Hematopoietic multipotent progenitor cell (in vitro differentiated cells): ENCODE results near the gene BHMT2. TPM values are rescaled to one million over a fixed set of nuclear protein-coding genes. Genes with fewer than 3 reads are reported as not detected.

Experiments
- DNase-seq, 3 donors: peaks; one replicate each; pipeline ENCODE4 v3.0.0-alpha.2; 2011 to 2015; ENCODE audit warnings: low read depth in 2 of 3, low spot score in 2 of 3
- total RNA-seq: library from RNA; depleted of rRNA; stranded (reverse); fragments of >200 nt; gene quantifications from one replicate; pipeline ENCODE4 v1.2.3, GENCODE V29; 2012

Gene BHMT2
- total RNA-seq, 1 donor = 0.27 TPM

DNA sequence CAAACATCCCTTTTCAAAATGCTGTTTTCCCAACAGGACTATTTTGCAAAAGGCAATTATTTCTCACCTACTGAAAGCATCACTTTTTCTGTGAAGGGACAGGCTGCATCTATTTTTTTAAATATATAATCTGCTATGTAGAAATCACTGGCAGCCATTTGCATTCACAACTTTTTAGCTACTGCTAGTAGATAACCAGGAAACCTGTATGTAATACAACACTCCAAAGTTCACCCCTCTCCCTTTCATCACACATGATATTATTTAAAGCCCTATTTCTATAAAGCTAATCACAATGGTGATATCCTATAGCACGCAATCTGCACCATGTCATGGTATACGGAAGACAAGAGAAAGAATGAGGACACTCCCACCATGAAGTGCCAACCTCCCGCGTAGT lies 9.9 kb upstream of the BHMT2 start:
- no peak for DNase-seq

DNA sequence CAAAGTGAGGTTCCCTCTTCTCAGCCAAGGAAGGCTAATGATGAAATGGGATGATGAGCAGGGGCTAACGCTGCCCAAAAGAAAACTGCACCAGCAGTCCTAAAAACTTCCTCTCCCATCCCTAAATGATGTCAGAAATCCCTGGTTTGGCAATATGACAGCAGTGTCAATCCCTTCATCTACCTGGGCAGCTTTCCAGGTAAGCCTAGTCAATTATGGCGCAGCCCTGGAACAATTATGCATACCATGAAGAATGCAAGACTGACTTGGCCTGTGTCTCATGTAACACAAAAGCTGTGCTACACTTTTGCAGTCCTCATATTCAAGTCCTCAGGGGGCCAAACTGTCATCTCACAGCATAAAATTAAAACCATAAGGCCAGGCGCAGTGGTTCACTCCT lies 7.1 kb upstream of the BHMT2 start:
- DNase-seq = no peak

DNA sequence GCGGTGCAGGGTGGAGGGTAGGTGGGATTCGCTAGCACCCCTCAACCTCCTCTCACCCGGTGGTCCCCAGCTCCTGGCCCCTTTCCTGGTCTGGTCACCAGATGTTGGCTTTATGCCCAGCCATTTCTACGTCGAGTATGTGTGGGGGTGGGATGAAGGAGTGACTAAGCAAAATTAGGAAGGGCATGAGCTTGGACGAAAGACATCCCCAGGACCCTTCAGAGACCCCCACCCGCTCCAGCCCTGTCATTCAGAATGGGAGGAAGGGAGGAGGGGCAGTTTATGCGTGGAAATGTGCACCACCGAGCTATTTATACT lies 742 bp downstream of the BHMT2 start:
- DNase-seq = peak in 1 of 3 donors; percentile 22

- no peak for DNase-seq
Observed at GRCh38 chr5:79074641-79075040, 5.1 kb downstream of the BHMT2 start.

DNA sequence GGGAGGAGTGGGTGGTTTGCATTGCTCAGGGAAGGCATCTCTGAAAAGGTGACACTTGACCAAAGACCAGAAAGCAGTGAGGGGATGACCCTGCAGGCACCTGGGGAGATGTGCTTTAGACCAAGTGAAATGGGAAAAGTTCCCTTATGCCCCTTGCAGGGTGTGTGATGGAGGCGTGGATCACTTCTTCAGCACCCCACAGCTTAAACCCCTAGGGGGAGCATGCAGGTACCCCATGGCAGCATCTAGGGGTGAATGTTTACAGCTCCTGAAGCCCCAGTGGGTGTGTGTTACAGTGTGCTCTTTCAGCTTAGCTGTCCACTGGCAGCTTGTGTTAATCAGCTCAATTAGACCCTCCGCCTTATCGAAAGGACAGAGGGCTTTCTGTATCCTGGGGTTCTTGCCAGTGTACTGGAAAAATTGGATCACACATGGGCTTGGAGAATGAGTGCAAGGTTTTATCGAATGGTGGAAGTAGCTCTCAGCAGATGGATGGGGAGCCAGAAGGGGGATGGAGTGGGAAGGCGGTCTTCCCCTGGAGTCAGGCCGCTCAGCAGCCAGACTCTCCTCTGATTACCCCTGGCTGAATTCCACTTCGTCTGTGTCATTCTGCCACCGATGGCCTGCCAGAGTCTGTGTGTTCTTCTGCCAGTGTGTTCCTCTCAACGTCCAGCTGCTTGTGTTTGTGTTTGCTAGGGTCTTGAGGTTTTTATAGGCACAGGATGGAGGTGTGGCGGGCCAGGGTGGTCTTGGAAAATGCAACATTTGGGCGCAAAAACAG lies 6.3 kb downstream of the BHMT2 start:
- no peak for DNase-seq

GRCh38 chr5:79076819-79077218 lies 7.3 kb downstream of the BHMT2 start:
- DNase-seq = no peak

GRCh38 chr5:79077680-79078365 lies 8.3 kb downstream of the BHMT2 start:
- DNase-seq = no peak

GRCh38 chr5:79080804-79081203 lies 11.2 kb downstream of the BHMT2 start:
- no peak for DNase-seq

GRCh38 chr5:79081779-79082178 lies 12.2 kb downstream of the BHMT2 start:
- no peak for DNase-seq

GRCh38 chr5:79086116-79086515 lies 16.5 kb downstream of the BHMT2 start:
- DNase-seq = no peak

DNA sequence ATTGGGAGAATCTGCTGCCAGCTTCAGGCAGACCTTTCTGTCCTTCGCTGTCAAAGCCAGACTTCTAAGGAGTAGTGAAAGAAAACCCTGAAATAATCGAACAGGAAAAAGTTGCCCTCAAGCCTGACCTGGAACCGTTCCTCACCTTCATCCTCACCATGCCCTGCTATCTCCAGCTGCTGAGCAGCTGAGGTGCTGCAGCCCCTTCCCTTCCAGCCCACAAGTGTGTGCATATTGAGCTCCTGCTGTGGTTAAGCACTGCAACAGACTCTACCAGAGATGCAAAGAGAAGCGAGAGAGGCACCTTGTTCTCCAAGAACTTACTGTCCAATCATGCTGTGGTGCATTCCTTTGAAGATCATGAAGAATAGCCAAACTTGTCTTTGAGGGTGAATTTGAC lies 18.9 kb downstream of the BHMT2 start:
- DNase-seq = no peak

- no peak for DNase-seq
Observed at GRCh38 chr5:79091064-79091463, 21.5 kb downstream of the BHMT2 start.

DNA sequence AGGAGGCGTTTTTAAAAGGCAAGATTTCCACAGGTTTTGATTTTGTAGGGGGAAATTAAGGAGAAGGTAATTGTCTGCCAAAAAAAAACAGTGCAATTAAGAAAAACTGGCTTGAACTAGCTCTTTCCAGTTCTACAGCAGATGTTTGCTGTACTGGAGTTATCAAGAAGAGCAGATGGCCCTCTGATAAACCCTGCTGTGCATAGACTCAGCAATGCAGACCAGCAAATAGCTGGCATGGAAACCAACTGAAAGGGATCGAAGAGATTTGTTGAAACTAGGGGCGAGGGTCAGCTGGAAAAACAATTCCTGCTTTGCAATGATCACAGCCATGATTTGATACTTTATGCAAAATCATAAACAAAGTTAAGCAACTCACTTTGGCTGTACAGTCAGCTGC lies 24.2 kb downstream of the BHMT2 start:
- DNase-seq = no peak

DNA sequence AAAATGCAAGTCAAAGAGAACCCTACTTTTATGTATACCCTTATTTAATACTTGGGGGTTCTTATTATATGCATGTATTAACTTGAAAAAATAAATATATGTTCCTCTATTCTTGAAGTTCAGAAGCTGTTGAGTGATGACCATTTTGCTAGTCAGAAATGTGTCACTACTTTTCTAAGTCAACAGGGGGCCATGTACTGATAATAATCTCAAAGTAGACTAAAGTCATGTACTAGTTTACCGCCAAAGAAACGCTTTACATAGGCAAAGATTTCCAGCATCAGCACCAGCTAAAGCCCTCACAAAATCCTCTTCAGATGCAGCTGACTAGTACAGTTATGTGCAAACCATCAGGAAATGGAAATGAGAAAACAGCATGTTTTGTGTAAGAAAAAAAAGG lies 36.3 kb downstream of the BHMT2 start:
- DNase-seq = no peak

DNA sequence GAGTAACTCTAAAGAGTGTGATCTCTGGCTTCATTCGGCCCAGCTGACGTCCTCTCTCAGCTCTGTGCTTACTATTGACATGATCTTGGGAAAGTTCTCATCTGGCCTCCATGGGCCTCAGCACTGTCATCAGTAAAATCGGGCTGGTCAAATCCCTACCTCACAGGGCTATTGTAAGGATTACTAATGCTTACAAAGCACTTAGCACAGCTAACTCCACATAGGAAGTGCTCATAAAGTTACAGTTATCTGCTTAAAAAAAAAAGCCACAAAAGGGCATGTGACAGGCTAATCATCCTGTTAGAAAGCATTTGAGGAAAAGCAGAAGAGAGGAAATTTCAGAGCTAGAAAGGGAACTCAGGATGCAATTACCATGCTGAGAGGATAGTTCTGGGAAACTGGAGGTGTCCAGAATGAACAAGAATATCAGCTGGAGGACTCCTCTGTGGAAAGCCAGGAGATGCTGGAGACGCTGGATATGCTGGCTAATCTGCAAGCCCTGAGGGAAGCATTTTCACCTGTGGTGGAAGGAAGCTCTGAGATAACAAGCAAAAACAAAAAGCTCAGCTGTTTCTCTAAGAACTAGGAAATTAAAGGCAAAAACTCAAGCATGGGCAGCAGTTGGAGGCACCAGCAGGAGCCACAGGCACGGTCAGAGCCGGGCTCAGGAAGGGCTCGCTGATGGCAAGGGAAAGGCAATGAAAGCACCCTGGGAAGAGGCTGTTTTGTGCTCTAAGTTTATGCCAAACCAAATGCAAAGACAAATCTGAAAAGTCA lies 37.6 kb downstream of the BHMT2 start:
- DNase-seq = peak in 2 of 3 donors; percentile 24 to 52

GRCh38 chr5:79108086-79108485 lies 38.5 kb downstream of the BHMT2 start:
- no peak for DNase-seq

DNA sequence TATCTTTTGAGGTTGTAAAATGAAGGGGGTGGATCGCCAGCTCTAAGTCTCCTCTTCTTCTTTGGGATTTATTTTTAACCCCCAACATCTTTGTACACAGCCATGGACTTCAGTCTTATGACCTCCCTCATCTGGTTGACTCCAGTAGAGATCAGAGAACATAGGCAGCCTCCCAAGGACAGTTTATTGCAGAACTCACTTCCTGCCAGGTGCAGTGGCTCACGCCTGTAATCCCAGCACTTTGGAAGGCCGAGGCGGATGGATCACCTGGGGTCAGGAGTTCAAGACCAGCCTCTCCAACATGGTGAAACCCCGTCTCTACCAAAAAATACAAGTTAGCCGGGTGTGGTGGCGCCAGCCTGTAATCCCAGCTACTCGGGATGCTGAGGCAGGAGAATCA lies 39.2 kb downstream of the BHMT2 start:
- no peak for DNase-seq

DNA sequence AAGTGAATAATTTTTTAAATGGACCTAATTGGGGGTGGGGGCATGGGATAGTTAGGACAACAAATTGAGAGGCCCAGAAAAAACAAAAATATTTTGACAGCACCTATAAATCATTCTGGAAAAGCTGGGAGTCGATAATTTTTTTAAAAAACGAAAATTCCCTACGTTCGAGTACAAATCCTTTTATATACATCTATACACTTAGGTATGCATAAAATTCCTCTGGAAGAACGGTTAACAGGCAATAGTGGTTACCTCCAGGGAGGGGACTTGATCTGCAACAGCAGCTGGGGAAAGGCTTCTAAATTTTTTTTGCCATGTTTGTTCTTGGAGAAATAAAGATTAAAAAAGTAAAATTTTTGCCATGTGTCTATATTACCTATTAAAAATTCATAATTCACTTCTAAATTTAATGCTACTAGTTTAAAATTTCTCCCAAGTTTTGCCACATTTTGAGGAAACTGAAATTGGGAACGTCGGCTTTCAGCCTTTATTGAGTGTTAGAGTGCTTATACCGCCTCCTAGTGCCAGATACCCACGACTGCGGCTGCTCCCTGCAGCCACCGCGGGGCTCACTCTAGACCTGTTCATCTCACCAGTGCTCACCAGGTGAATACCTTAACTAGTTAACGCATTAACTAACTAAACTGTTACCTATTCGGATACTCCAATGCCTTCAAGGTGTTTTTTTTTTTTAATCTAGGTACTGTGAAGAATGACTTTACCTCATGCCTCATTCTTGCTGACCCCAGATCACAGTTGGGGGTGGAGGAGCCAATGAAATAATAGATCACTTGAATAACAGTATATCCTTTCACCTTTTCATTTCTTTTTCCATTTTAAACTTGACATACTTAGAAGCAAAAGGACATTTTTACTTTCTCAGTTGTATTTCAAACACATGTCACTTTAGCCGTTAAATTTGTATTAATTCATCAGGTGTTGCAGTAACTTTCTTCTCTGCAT lies 40.2 kb downstream of the BHMT2 start:
- DNase-seq = peak in 1 of 3 donors; percentile 36

- DNase-seq = no peak
Observed at GRCh38 chr5:79111387-79111959, 41.9 kb downstream of the BHMT2 start, which contains the start of gene BHMT. BHMT (plus strand) TSS chr5:79111809; CDS start chr5:79111886, 77 bp downstream.
